ENCODE results near the gene C1orf159.

Gene C1orf159

GRCh38 chr1:1119272-1119890, 3.5 kb upstream of the C1orf159 start:
- Histone ChIP-seq H3K4me2 (ENCODE audit: low read length) (no peak overlapping the region), H3K9ac (ENCODE audit: low read length) (no peak overlapping the region), H3K79me2 (ENCODE audit: low read length) (peaks cover 9% of the 10 kb centered on the region), H4K20me1 (ENCODE audit: insufficient read depth, low read length) (no peaks in the 10 kb centered on the region), H3K4me3 (ENCODE audit: low read length) (no peak overlapping the region), H3K27ac (ENCODE audit: low read length) (no peak overlapping the region), H3K4me1 (ENCODE audit: low read length) (peaks cover 11% of the 10 kb centered on the region), H3K36me3 (replicated peaks; ENCODE audit: low read depth, low read length) (peaks cover 2% of the 10 kb centered on the region), H3K27me3 (ENCODE audit: low read depth, low read length) (peaks cover 9% of the 10 kb centered on the region), H2AFZ (ENCODE audit: low read depth, low read length) (no peak overlapping the region), H3K9me3 (ENCODE audit: insufficient read depth, low read length) (no peaks in the 10 kb centered on the region)
- no peak for TF ChIP-seq CTCF (IDR thresholded peaks at IDR 0.05; ENCODE audit: low read depth, low read length)
- TF ChIP-seq EZH2phosphoT487 (IDR thresholded peaks at IDR 0.05; ENCODE audit: low read depth), result no peak

DNA sequence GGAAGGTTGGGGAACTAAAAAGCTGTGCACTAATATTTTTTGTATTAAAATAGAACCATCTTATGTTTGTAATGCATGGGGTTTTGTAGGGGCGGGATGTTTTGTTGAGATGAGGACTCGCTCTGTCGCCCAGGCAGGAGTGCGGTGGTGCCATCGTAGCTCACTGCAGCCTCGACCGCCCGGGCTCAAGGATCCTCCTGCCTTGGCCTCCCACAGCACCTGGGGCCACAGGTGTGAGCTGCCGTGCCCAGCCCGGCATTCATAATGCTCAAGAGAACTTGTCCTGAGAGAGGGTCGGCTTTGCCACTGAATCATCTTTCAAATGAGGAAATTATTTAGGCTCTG, 3.0 kb upstream of the C1orf159 start:
- no peak for TF ChIP-seq CTCF (IDR thresholded peaks at IDR 0.05; ENCODE audit: low read depth, low read length)
- no peak for TF ChIP-seq EZH2phosphoT487 (IDR thresholded peaks at IDR 0.05; ENCODE audit: low read depth)
- Histone ChIP-seq H3K4me3 (ENCODE audit: low read length) (no peak overlapping the region), H2AFZ (ENCODE audit: low read depth, low read length) (no peak overlapping the region), H3K4me2 (ENCODE audit: low read length) (no peak overlapping the region), H3K9ac (ENCODE audit: low read length) (no peak overlapping the region), H3K27me3 (ENCODE audit: low read depth, low read length) (peaks cover 9% of the 10 kb centered on the region), H3K27ac (ENCODE audit: low read length) (no peak overlapping the region), H3K4me1 (ENCODE audit: low read length) (peaks cover 11% of the 10 kb centered on the region), H3K79me2 (ENCODE audit: low read length) (peaks cover 13% of the 10 kb centered on the region), H3K36me3 (replicated peaks; ENCODE audit: low read depth, low read length) (peaks cover 4% of the 10 kb centered on the region), H3K9me3 (ENCODE audit: insufficient read depth, low read length) (no peaks in the 10 kb centered on the region), H4K20me1 (ENCODE audit: insufficient read depth, low read length) (no peaks in the 10 kb centered on the region)

- TF ChIP-seq EZH2phosphoT487 (IDR thresholded peaks at IDR 0.05; ENCODE audit: low read depth) (no peak), CTCF (IDR thresholded peaks at IDR 0.05; ENCODE audit: low read depth, low read length) (no peak)
- Histone ChIP-seq H3K4me1 (ENCODE audit: low read length) (peaks cover 11% of the 10 kb centered on the region), H2AFZ (ENCODE audit: low read depth, low read length) (no peak overlapping the region), H3K9me3 (ENCODE audit: insufficient read depth, low read length) (no peaks in the 10 kb centered on the region), H3K9ac (ENCODE audit: low read length) (no peak overlapping the region), H4K20me1 (ENCODE audit: insufficient read depth, low read length) (no peaks in the 10 kb centered on the region), H3K27ac (ENCODE audit: low read length) (no peak overlapping the region), H3K4me3 (ENCODE audit: low read length) (no peak overlapping the region), H3K4me2 (ENCODE audit: low read length) (no peak overlapping the region), H3K27me3 (ENCODE audit: low read depth, low read length) (peaks cover 9% of the 10 kb centered on the region), H3K36me3 (replicated peaks; ENCODE audit: low read depth, low read length) (peaks cover 9% of the 10 kb centered on the region), H3K79me2 (ENCODE audit: low read length) (peaks cover 15% of the 10 kb centered on the region)
These were observed 2.4 kb upstream of the C1orf159 start for GRCh38 chr1:1118011-1118875.

DNA sequence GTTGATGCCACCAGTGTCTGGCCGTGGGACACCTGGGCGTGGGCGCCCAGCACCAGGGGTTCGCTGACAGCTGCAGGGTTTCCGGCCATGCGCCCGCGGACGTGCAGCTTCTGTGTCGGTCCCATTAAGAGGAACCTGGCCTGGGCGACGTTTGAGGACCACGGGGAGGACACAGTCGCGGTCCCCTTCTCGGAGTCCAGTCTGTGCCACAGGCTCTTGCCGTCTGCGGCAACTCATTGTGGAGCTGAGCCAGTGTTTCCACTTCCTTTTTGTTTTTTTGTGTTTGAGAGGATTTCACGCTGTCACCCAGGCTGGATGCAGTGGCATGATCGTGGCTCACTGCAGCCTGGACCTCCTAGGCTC, 1.6 kb upstream of the C1orf159 start:
- Histone ChIP-seq H3K9me3 (ENCODE audit: insufficient read depth, low read length) (no peaks in the 10 kb centered on the region), H3K27me3 (ENCODE audit: low read depth, low read length) (peaks cover 9% of the 10 kb centered on the region), H3K36me3 (replicated peaks; ENCODE audit: low read depth, low read length) (peaks cover 11% of the 10 kb centered on the region), H3K4me1 (ENCODE audit: low read length) (peaks cover 8% of the 10 kb centered on the region), H3K9ac (ENCODE audit: low read length) (no peak overlapping the region), H3K4me3 (ENCODE audit: low read length) (no peak overlapping the region), H3K79me2 (ENCODE audit: low read length) (peaks cover 21% of the 10 kb centered on the region), H2AFZ (ENCODE audit: low read depth, low read length) (no peak overlapping the region), H3K4me2 (ENCODE audit: low read length) (no peak overlapping the region), H4K20me1 (ENCODE audit: insufficient read depth, low read length) (no peaks in the 10 kb centered on the region), H3K27ac (ENCODE audit: low read length) (no peak overlapping the region)
- no peak for TF ChIP-seq EZH2phosphoT487 (IDR thresholded peaks at IDR 0.05; ENCODE audit: low read depth)
- no peak for TF ChIP-seq CTCF (IDR thresholded peaks at IDR 0.05; ENCODE audit: low read depth, low read length)
